Subcutaneous adipose tissue (tissue), 4 donors: ENCODE results near the gene MRPS26. TPM values are rescaled to one million over a fixed set of nuclear protein-coding genes. Genes with fewer than 3 reads are reported as not detected.

Experiments
- CTCF ChIP-seq: fragments of 450-650 bp; IDR thresholded peaks from one replicate; pipeline ENCODE4 v1.5.1; 2016; ENCODE audit warnings: low read depth, mild to moderate bottlenecking, control low read depth, antibody characterized with exemption, moderate library complexity
- total RNA-seq, 4 donors: library from RNA; depleted of rRNA; stranded (reverse); fragments of >200 nt; gene quantifications; one replicate each; pipeline ENCODE4 v1.1.0, GENCODE V29; 2016

MRPS26 gene
- total RNA-seq, 4 donors from 2014 or later: 20.5 to 47.5 (median 30.4) TPM

GRCh38 chr20:3044336-3044965 lies 1.4 kb upstream of the MRPS26 start:
- no peak for TF ChIP-seq CTCF

DNA sequence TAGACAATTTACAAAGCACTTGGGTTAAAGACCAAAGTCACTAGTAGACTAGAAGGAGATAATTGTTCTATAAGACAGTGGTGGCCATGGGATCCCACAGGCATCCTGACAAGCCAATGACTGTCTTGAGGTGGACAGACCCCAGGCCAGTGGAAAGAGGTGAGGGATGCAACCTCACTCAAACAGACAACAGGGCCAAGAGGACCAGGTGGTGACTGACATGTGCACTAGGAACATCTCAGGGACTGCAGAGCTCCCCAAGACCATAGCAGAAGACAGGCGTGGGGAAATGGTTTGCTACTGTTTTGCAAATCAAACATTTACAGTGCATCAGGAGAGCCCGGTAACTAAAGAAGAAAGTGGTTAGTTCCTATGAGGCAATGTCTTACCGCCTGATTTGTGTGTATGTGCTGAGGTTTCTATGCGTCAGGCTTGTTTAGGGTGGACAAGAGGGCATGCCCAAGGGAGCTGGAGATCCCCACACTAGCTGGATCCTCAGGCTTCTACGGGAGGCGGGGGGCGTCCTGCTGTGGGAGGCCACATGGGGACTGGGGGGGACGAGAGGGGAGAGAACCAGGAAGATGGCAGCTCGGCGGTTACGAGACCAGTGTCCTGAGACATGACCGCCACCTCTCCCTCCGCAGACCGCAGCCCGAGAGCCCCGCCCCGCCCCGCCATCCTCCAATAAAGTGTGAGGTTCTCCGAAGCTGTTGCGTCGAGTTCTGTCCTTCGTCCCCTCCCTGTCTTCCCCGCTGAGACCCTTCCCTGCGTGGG lies 623 bp upstream of the MRPS26 start:
- no peak for TF ChIP-seq CTCF

DNA sequence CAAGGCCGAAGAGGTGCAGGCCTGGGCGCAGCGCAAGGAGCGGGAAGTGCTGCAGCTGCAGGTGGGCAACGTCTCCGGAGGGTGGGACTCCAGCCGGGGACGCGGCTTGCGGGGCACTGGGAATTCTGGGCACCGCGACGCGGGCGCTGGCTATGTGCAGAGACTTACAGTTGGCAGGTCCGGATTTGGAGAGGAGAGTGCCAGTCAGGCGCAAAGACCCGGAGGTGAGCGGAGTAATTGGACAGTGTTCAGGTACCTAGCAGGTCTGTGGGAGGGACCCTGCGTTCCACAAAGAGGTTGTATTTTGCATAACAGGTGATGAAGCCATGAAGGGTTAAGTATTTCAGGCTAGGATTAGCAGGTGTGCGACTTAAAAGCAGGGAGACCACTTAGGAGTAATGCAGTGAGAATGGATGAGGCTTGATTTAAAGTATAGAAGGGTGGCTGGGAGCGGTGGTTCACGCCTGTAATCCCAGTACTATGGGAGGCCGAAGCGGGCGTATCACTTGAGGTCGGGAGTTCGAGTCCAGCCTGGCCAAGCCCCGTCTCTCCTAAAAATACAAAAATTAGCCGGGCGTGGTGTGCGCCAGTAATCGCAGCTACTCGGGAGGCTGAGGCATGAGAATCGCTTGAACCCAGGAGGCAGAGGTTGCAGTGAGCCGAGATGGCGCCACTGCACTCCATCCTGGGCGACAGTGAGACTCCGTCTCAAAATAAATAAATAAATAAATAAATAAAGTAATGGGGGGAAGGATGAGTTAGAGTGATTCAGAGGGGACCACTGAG lies 1.0 kb downstream of the MRPS26 start:
- TF ChIP-seq CTCF: no peak

GRCh38 chr20:3047486-3048419 lies 1.9 kb downstream of the MRPS26 start:
- TF ChIP-seq CTCF: no peak

GRCh38 chr20:3051385-3052019 lies 5.7 kb downstream of the MRPS26 start:
- TF ChIP-seq CTCF: no peak

DNA sequence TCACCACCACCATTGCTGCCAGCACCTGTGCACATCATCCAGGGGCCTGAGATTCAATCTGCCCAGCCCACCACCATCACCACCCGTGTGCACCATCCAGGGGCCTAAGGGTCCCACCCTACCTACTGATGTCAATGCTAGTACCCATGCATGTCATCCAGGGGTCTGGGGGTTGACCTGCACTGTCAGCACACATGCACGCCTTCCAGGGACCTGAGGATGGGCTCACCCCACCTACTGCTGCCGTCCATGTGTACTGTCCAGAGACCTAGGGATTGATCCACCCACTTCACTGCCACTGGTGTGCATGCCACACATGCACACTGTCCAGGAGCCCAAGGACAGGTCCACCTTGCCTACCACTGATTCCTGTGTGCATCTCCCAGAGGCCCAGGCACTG lies 13.6 kb downstream of the MRPS26 start:
- no peak for TF ChIP-seq CTCF
